ENCODE results near the gene BICRAL.
"Not testable (repeated sequence)": the region's sequence is repeated elsewhere in the genome, so short reads cannot be mapped to it uniquely, and the experiment has no call there.

BICRAL gene

GRCh38 chr6:42902429-42903263, 120.8 kb downstream of the BICRAL start:
- DNase-seq: not testable (repeated sequence)

GRCh38 chr6:42904467-42904866, 122.6 kb downstream of the BICRAL start:
- no peak for DNase-seq

DNA sequence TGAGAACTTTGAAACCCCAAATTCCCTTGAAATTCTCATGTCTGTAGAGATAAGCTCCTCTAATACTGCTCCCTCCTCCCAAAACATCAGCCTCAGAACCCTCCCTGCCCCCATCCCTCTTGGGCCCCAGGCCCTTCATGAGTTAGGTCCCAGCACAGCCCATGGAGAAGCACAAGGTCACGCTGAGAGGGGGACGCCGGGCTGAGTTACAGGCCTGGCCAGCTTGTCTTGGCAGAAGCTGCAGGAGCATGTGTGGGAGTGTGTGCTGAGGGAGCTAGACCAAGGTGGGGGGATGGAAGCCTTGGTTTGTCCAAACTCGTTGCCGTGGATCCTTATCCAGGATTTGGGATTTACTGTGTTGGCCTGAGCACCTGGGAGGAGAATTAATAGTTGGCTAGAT, 125.5 kb downstream of the BICRAL start:
- no peak for DNase-seq

DNA sequence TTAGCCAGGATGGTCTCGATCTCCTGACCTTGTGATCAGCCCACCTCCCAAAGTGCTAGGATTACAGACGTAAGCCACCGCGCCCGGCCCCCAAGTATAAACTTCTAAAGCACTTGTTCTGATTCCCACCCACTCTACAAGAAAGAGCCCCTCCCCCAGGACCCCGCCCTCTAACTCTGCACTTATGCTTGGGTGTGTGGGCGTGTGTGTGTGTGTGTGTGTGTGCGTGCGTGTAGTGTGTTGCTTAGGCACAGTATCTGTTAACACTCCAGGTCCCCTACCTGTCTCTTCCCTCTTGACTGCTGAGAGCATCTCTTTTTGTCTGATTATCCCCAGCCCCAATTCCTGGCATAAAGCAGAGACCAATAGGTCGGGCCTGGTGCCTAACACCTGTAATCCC, 128.0 kb downstream of the BICRAL start:
- no peak for DNase-seq

DNA sequence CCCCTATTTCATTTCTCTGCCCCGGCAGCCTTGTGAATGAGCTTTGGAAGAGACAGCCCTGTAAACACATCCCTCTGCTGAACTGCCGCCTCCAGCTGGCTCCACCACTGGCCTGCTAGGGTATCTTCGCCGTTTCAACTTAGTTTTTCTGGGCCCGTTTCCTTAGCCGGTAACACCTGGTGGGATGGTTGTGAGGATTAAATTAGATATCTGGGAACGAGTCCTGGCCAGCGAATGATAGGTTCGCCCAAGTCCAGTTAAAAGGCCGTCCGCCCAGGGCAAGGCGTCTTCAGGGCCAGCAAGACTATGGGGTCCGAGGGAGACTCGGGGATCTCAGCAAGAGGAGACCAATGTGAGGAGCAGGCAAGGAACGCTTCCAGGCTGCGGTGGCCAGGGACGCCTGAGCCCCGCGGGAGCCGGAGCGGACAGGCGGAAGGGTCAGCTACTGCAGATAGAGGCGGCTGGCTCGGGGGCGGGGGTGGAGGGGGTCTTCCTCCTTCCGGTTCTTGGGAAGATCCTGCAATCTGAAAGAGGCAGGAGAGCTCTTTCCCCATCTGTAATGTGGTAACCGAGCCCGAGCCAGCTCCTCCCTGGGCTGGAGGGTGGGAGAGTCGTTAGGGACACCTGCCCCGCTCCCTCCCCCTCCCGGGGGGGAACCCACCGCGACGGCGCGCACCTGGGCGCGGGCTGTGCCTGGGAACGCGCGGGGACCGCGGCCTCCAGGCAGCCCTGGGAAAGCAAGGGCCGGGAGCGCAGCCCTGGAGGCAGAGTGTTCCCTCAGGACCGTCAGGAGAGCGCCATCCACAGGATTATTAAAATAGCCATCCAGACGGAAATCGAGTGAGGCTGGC, 129.5 kb downstream of the BICRAL start:
- no peak for DNase-seq

DNA sequence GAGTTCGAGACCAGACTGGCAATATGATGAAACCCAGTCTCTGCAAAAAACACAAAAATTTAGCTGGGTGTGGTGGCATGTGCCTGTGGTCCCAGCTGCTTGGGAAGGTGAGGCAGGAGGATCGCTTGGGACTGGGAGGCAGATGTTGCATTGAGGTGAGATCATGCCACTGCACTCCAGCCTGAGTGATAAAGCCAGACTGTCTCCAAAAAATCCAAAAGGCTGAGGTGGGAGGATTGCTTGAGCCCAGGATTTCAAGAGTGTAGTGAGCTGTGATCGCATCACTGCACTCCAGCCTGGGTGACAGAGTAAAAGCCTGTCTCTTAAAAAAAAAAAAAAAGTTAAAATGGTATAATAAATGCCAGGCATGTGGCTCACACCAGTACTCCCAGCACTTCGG, 132.7 kb downstream of the BICRAL start:
- no peak for DNase-seq

- DNase-seq: no peak
These were observed 133.9 kb downstream of the BICRAL start, which contains the start of gene PTCRA for GRCh38 chr6:42915732-42916131. Gene PTCRA (plus strand): TSS chr6:42916053. CDS start chr6:42916070, 17 bp downstream.

DNA sequence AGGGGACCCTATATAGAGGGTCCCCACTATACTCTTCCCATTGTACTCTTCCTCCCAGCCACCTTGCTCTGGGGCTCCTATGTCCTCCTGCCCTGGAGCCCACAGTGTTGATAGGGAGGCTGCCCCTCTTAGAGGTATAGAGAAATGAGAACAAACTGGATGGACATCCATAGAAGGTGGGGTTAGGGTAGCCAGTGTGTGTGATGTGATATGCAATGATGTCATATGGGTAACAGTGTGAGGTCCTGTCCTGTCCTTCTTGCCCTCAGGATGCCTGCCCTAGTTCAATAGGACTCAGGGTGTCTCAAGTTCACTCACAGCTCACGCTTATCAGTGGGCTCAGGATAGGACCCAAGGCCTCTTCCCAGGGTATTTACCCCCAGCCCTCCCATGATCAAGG, 134.4 kb downstream of the BICRAL start:
- no peak for DNase-seq
